Nephron (organoid): ENCODE measurements around the gene PLIN3.
"Not testable (repeated sequence)": the region's sequence is repeated elsewhere in the genome, so short reads cannot be mapped to it uniquely, and the experiment has no call there.

Experiments used
- H3K27ac Mint-ChIP-seq, 3 experiments: 2 replicates each; pipeline ENCODE4 v1.8.0; 2020; ENCODE audit warnings: mixed read lengths in 3 of 3, mild to moderate bottlenecking in 2 of 3, moderate library complexity in 1 of 3
- H3K27me3 Mint-ChIP-seq: 2 replicates; pipeline ENCODE4 v1.8.0; 2021; ENCODE audit warnings: low read depth, mild to moderate bottlenecking, moderate library complexity, mixed read lengths
- H3K36me3 Mint-ChIP-seq: 2 replicates; pipeline ENCODE4 v1.8.0; 2020; ENCODE audit warnings: low read depth, mixed read lengths
- H3K4me1 Mint-ChIP-seq: 2 replicates; pipeline ENCODE4 v1.8.0; 2020; ENCODE audit warnings: mixed read lengths
- H3K4me3 Mint-ChIP-seq, 3 experiments: 2 replicates each; pipeline ENCODE4 v1.8.0; 2020; ENCODE audit warnings: mild to moderate bottlenecking in 3 of 3, mixed read lengths in 3 of 3, moderate library complexity in 2 of 3
- H3K9me3 Mint-ChIP-seq: 2 replicates; pipeline ENCODE4 v1.8.0; 2020; ENCODE audit warnings: mixed read lengths
- CTCF ChIP-seq, 3 experiments: fragments of 200-600 bp; sonication (generic); IDR thresholded peaks; one replicate each; pipeline ENCODE4 v1.5.0; 2021; ENCODE audit warnings: antibody characterized with exemption in 3 of 3; ENCODE audit not compliant: unreplicated experiment in 3 of 3

The PLIN3 gene

GRCh38 chr19:4830332-4830731 lies 37.1 kb downstream of the PLIN3 start:
- no peak for TF ChIP-seq CTCF (IDR thresholded peaks at IDR 0.05; ENCODE audit: unreplicated experiment in 3 of 3)
- H3K9me3 Mint-ChIP-seq: no peaks in the 10 kb centered on the region
- no peaks in the 10 kb centered on the region for H3K36me3 Mint-ChIP-seq
- peak overlapping the region; percentile 82 to 89 (median 86) for H3K4me3 Mint-ChIP-seq
- peak overlapping the region; percentile 8 to 71 (median 62) for H3K27ac Mint-ChIP-seq
- peaks cover 7% of the 10 kb centered on the region for H3K27me3 Mint-ChIP-seq
- peaks cover 10% of the 10 kb centered on the region for H3K4me1 Mint-ChIP-seq

- Mint-ChIP-seq H3K36me3 (no peaks in the 10 kb centered on the region), H3K4me3 (peak overlapping the region; percentile 67 to 76 (median 74)), H3K27me3 (peaks cover 7% of the 10 kb centered on the region), H3K27ac (peak overlapping the region; percentile 48 to 80 (median 74)), H3K4me1 (peaks cover 10% of the 10 kb centered on the region), H3K9me3 (no peaks in the 10 kb centered on the region)
- no peak for TF ChIP-seq CTCF (IDR thresholded peaks at IDR 0.05; ENCODE audit: unreplicated experiment in 3 of 3)
Observed at GRCh38 chr19:4829001-4829712, 38.3 kb downstream of the PLIN3 start.

- Mint-ChIP-seq H3K9me3 (no peaks in the 10 kb centered on the region), H3K27me3 (no peaks in the 10 kb centered on the region), H3K27ac (no peak overlapping the region), H3K36me3 (no peaks in the 10 kb centered on the region), H3K4me1 (no peaks in the 10 kb centered on the region), H3K4me3 (no peak overlapping the region)
- TF ChIP-seq CTCF (IDR thresholded peaks at IDR 0.05; ENCODE audit: unreplicated experiment in 3 of 3): no peak
Observed at GRCh38 chr19:4823577-4823976, 43.9 kb downstream of the PLIN3 start.

- not testable (repeated sequence) for H3K4me3 Mint-ChIP-seq, H3K36me3 Mint-ChIP-seq, H3K9me3 Mint-ChIP-seq
Observed at GRCh38 chr19:4822354-4822753, 45.1 kb downstream of the PLIN3 start.

GRCh38 chr19:4821265-4821664 lies 46.2 kb downstream of the PLIN3 start:
- H3K27me3 Mint-ChIP-seq: no peaks in the 10 kb centered on the region

More at GRCh38 chr19:4822354-4822753, 45.1 kb downstream of the PLIN3 start:
- H3K27me3 Mint-ChIP-seq, H3K4me1 Mint-ChIP-seq, H3K27ac Mint-ChIP-seq: not testable (repeated sequence)

More at GRCh38 chr19:4821265-4821664, 46.2 kb downstream of the PLIN3 start:
- H3K4me1 Mint-ChIP-seq: no peaks in the 10 kb centered on the region
- H3K27ac Mint-ChIP-seq: no peak overlapping the region
- H3K36me3 Mint-ChIP-seq: no peaks in the 10 kb centered on the region
- TF ChIP-seq CTCF (IDR thresholded peaks at IDR 0.05; ENCODE audit: unreplicated experiment in 3 of 3): no peak
- no peak overlapping the region for H3K4me3 Mint-ChIP-seq
- no peaks in the 10 kb centered on the region for H3K9me3 Mint-ChIP-seq
